Lung microvascular endothelial cell (primary cell): ENCODE results near the gene TSPAN16. TPM values are rescaled to one million over a fixed set of nuclear protein-coding genes. Genes with fewer than 3 reads are reported as not detected.
A peak's percentile ranks its signal among the peaks of the same experiment; 100 is the strongest.
"Not testable (repeated sequence)": the region's sequence is repeated elsewhere in the genome, so short reads cannot be mapped to it uniquely, and the experiment has no call there.

Source experiments
- DNase-seq, 2 donors: peaks; one replicate each; pipeline versions ENCODE4 v3.0.0 to v3.0.0-alpha.2; 2010; ENCODE audit warnings: low read depth in 2 of 2
- total RNA-seq: library from RNA; depleted of rRNA; stranded (reverse); fragments of >200 nt; gene quantifications from 2 replicates; pipeline ENCODE4 v1.2.1, GENCODE V29; 2014

TSPAN16 gene
- total RNA-seq, 1 donor from 2014 or later, result not detected

DNA sequence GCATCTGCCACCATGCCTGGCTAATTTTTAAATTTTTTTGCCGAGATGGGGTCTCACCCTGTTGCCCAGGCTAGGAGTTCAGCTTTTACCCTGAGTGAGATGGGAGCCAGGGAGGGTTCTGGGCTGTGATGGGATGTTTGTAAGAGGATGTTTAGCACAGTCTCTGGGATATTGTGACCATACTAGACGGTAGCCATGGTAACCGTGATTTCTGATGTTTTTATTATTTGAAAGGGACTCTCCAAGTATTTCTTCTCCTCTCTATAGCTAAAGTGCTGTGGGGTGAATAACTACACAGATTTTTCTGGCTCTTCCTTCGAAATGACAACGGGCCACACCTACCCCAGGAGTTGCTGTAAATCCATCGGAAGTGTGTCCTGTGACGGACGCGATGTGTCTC, 10.4 kb downstream of the TSPAN16 start:
- peak in 1 of 2 donors; percentile 24 for DNase-seq

DNA sequence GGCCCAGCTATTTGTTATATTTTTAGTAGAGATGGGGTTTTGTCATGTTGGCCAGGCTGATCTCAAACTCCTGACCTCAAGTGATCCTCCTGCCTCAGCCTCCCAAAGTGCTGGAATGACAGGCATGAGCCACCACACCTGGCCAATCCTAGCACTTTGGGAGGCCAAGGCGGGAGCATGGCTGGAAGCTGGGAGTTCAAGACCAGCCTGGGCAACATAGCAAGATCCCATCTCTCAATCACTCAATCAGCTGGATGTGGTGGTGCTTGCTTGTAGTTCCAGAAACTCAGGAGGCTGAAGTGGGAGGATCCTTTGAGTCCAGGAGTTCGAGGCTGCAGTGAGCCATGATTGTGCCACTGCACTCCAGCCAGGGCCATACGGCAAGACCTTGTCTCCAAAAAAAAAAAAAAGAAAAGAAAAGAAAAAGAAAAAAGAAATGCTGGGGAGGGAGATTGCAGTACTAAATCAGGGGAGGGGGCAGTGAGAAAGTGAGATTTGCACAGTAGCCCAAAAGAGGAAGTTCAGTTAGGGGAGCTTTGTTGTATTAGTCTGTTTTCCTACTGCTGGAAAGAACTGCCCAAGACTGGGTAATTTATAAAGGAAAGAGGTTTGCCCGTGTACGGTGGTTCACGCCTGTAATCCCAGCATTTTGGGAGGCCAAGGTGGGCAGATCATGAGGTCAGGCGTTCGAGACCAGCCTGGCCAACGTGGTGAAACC, 24.5 kb downstream of the TSPAN16 start:
- DNase-seq, result not testable (repeated sequence)

DNA sequence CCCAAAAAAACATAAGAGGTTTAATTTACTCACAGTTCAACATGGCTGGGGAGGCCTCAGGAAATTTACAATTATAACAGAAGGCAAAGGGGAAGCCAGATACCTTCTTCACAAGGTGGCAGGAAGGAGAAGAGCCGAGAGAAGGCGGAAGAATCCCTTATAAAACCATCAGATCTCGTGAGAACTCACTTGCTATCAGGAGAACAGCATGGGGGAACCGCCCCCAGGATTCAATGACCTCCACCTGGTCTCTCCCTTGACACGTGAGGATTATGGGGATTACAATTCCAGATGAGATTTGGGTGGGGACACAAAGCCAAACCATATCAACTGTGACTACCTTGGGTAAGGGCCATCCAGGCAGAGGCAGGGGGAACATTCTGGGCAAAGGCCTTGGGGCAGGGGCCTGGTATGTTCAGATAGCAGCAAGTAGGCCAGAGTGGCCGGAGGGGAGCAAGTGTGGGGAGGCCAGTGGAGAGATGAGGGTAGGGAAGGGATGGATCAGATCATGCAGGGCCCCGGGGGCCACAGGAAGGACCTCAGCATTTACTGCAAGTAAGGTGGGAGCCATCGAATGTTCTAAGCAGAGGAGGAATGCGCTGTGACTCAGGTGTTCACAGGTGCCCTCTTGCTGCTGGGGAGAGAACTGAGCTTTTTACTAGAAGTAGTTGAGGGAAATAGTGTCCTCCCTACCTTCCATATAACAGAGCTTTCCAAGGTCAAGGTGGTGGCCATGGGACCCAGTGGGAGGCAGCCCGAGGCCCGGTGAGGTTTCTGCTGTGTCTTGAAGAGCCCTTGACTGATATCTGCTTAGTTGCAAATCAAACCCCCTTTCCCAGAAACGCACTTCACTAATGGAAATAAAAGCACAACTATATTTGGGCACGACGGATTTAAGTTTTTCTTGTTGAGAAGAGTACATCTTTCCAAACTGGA, 25.5 kb downstream of the TSPAN16 start:
- DNase-seq, result no peak

DNA sequence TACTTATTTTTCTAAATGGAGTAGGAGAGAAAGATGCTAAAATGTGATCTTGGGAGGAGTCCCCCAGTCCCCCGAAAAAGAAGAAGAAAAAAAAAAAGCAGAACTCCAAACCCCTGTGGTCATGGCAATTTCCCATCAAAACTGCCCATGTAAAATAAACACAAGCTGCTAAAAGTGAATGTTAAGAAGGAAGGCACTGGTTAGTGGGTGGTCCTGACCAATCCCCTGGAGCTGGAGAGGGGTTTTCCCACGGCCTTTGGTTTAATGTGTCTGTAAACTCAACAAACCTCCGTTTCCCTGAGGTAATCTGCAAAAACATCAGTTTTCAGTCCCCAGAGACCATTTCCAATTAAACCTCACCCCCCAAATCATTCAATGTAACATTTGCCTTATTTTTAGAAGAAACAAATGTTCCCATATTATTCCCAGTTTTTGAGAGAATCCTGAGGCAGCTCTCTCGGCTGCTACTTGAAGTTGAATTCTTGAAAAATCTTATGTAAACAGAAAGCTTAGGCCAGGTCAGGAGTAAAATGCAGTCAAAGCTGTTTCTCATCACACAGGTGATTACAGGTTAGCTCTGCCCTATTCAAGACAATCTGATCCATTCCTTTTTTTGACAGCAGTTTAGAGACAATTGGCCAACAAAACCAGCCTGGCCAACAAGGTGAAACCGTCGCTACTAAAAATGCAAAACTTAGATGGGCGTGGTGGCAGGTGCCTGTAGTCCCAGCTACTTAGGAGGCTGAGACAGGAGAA, 26.5 kb downstream of the TSPAN16 start:
- DNase-seq, result no peak

DNA sequence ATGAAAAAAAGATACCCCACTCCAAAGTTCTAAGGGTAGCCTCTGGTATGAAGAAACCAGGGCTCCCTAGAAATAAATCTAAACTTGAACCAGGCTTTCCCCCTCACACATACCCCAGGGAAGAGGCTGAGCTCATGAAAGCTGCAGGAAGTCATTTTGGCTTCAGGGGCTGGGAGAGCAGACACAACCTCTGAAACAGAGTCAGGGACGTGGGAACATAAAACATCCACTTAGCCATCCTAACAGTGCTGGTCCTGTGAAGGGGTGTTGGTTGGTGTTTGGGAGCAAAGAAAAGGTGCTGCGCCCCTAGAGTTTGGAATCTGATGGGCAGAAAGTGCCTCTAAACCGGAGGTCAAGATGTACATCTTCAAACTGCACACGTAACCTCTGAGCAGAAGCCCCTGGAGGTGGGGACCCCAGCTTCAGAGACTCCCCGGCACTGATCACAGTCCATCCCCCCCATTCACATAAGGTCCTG, 27.7 kb downstream of the TSPAN16 start:
- no peak for DNase-seq

DNA sequence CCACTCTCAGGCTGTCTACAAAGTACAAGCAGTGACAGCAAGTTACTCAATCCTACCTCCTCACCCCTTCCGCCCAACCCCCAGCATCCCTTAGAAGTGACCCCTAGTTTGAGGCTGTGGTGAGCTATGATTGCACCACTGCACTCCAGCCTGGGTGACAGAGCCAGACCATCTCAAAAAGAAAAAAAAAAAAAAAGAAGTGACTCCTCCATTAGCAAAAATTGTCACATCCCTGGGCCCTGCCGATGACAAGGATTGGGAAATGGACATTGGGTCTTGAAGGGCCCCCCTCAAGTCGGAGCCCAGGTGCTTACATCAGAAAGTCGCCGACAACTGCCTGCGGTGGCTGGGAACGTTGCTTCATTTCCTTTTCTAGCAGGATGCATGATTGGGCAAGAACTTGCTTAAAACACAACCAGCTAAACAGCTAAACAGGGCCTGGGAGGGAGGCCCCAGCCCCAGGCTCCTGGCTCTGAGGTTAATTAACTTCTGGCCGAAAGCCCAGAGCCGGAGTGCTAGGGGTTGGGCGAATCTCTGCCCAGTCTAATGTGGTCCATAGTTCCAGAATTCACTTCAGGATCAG, 28.2 kb downstream of the TSPAN16 start:
- DNase-seq, result peak; percentile 78 to 90

DNA sequence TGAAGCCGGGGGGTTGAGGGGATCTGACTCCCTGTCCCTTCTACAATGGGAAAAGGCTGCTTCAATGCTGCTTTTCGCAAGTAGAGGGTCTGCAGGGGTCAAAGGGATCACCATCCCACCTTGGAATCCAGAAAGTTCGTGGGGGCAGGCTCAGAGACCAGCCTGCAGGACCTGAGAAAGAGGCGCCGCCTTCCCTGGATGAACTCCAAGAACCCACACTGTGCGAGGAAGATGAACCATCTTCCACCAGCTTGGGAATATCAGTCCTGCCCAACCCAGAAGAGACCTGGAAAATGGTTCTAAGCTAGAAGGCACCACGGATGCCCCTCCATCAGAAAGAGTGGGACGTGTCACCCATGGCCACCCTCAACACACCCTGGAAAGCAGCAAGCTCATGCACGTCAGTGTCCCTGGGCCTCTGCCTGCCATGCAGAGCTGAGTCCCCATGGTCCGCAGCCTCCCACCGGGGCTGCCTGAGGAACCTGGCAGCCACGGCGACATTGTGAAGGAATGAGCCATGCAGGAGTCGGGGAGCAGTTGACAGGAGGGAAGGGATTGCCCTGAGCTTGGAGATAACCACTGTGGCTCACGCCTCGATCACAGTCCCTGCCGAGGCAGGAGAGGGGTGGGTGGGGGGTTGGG, 28.9 kb downstream of the TSPAN16 start:
- DNase-seq, result no peak

DNA sequence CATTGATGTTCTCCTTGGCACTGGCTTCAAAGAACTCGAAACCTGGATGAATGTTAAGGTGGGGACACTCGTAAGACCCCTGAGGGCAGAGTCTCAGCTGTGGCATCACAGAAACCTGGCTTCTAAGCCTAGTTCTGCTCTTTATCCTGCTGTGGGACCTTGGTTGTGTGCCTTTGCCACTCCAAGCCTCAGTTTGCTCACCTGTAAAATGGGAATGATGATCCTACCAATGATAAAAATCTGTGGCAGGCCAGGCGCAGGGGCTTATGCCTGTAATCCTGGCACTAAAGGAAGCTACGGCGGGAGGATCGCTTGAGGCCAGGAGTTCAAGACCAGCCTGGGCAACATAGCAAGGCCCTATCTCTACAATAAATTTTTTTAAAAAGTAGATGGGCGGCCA, 29.6 kb downstream of the TSPAN16 start:
- no peak for DNase-seq

DNA sequence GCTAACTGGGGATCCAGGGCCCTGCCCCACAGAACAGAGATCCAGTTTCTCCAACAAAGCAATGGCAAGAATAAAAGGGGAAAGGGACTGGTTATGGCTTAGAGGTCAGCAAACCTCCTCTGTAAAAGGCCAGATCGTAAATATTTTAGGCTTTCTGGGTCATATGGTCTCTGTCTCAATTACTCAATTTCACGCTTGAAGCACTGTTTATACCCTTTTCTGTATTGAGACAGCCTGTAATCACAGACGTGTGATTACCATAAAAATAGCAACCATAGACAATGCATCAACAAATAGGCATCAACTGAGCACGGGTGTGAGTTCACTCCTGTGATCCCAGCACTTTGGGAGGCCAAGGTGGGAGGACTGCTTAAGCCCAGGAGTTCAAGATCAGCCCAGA, 34.2 kb downstream of the TSPAN16 start:
- DNase-seq, result no peak

DNA sequence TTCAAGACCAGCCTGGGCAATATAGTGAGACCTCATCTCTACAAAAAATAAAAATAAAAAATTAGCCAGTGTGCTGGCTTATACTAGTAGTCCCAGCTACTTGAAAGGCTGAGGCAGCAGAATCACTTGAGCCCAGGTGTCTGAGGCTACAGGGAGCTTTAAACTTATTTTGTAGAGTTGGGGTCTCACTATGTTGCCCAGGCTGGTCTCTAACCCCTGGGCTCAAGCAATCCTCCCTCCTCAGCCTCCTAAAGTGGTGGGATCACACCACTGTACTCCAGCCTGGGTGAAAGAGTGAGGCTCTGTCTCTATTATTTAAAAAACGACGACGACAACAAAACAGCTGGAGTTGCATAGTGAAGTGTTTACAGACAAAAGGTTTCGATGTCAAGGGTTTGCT, 35.5 kb downstream of the TSPAN16 start:
- no peak for DNase-seq

DNA sequence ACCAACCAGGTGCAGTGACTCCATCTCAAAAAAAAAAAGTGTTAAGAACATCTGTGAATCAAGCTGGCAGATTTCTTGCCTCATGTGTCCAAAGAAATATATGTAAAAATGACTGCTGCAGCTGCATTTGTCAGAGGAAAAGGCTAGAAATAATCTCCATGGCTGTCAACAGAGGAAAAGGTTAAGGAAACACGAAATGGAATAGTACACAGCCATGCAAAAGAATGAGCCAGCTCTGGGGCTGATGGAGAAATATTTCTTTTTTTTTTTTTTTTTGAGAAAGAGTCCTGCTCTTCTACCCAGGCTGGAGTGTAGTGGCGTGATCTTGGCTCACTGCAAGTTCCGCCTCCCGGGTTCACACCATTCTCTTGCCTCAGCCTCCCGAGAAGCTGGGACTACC, 36.9 kb downstream of the TSPAN16 start:
- DNase-seq, result no peak

DNA sequence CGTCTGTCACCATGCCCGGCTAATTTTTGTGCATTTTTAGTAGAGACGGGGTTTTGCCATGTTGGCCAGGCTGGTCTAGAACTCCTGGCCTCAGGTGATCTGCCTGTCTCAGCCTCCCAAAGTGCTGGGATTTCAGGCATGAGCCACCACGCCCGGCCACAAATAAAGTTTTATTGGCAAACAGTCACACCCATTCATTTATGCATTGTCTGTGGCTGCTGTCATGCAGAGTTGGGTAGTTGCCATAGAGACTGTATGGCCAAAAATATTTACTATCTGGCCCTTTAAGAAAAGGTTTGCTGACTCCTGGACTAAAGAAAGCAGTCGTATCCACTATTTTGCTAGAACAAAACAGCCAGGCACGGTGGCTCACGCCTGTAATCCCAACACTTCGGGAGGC, 37.9 kb downstream of the TSPAN16 start:
- DNase-seq, result peak; percentile 28

DNA sequence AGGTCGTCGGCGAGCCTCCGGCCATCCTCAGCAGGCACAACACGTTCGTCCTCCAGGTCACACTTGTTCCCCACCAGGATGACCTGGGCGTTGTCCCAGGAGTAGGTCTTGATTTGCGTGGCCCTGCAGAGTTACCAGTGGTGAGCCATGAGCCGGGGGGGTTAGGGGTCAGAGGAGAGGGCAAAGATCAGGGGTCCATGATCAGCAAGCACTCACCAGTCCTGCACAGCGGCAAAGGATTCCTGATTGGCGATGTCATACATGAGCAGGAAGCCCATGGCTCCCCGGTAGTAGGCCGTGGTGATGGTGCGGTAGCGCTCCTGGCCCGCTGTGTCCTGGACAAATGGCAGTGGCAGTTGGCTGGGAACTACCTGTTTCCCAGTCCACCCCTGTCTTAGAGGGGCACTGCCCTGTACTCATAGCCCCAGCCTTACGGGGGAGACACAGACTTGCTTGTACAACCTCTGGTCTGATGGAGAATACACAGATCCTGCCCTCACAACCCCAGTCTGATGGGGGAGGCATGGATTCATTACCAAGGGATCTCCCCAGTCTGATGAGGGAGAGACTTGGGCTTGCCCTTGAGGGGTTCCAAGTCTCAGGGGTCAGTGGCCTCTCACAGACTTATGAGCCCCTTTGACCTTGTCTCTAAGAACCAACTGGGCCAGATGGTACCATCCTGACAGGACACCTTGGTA, 39.6 kb downstream of the TSPAN16 start:
- no peak for DNase-seq

DNA sequence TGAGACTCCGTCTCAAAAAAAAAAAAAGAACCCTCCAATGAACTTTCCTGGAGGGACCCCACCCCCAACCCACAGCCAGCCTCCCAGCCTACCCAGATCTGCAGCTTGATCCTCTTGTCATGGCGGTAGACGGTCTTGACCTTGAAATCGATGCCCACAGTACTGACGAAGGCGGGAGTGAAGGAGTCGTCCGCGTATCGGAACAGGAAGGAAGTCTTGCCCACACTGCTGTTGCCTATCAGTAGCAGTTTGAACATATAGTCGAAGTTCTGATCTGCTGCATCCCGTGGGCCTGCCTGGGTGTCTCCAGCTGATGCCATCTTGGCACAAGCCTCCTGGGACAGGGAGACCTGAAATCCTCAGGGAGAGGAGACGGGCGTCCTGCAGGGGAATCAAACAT, 41.1 kb downstream of the TSPAN16 start:
- DNase-seq, result no peak

DNA sequence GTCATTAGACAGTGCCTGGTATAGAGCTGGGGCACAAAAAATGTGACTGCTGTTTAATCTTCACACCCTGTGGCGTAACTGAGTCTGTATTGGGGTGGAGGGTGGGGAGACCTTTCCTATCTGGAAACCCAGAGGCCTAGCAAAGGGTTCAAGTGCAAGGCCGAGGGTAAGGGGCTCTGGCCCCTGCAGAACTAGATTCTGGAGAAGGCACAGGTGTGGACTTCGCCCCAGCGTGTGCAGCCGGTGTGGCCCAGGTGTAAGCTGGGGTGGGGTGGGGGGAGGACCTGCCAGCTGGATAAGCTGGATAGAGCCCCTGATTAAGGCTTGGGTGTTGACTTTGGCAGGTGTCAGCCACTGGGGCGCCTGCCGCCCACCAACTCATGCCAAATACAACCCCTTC, 42.2 kb downstream of the TSPAN16 start:
- DNase-seq, result no peak

DNA sequence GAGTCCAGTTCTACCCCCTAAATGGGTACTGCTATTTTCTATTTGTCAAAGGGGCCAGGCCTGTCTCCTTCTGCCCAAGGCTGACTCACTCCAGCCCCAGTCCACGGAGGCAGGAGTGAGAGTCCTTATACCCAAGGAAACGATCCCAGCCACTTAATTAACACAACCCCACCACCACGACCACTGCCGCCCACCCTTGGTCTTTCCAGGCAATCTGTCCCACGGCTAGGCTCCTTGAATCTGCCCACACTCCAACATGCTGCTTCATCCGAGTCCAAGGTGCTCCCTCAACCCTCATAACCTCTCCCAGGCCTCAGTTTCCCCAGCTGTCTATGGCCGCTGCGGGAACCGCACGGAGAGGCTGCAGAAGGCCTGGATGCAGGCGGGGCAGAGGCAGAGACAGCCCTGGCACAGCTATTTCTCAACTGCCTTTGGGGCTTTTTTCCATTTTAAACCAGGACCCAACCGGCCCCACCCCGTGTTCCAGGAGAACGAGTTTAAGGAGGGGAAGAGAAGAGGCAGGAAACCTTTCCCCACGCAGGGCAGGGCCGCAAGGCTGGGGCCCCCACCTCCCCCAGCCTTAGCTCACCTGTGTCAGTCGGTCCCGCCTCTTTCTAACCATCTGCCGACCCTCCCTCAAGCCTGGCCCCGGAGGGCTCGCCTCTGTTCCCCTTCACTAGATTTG, 42.8 kb downstream of the TSPAN16 start:
- no peak for DNase-seq

DNA sequence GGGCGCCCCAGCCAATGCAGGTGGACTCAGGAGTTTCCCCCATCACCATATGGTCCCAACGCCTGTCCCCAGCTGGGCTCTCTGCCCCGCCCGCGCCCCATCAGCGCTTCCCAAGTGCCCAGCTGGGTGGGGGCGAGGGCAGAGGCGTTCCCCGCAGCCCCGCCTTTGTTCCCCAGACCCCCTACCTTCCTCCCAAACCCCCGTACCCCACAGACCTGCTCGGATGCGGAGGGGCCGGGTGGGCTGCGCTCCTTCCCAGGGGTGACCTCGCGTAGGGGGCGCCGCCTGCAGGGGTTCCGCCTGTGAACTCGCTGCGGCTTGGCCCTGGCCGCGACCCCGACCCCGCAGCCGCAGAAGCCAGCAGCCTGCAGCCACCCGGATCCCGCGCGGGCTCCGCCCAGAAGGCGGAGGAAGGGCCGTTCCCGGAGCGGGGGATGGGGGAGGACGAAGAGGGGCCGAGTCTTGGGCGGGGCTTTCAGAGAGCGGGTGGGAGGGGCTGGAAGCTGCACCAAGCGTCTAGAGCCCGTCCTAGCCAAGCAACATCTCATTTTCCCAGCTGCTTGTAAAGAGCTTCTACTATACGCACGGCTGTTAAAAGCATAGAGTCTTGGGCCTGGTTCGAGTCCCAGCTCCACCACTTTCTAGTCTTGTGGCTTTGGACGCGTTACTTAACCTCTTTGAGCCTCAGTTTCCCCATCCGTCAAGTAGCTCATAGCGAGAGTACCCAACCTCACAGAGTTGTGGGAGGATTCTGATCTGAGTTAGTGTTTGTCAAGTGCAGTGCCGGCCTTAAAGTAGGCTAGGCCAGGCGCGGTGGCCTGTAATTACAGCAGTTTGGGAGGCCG, 43.5 kb downstream of the TSPAN16 start, which contains the start of gene RAB3D:
RAB3D (minus strand) TSS at position 404 of the 845 bp plus-strand sequence. CDS start 2,258 bp downstream, outside the sequence.
- peak; percentile 83 to 84 for DNase-seq

DNA sequence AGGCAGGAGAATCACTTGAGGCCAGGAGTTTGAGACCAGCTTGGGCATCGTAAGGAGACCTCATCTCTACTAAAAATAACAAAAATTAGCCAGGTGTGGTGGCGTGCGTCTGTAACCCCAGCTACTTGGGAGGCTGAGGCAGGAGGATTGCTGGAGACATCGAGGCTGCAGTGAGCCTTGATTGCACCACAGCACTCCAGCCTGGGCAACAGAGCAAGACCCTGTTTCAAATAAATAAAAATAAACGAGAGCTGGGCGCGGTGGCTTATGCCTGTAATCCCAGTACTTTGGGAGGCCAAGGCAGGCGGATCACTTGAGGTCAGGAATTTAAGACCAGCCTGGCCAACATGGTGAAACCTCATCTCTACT, 44.1 kb downstream of the TSPAN16 start:
- DNase-seq, result not testable (repeated sequence)

DNA sequence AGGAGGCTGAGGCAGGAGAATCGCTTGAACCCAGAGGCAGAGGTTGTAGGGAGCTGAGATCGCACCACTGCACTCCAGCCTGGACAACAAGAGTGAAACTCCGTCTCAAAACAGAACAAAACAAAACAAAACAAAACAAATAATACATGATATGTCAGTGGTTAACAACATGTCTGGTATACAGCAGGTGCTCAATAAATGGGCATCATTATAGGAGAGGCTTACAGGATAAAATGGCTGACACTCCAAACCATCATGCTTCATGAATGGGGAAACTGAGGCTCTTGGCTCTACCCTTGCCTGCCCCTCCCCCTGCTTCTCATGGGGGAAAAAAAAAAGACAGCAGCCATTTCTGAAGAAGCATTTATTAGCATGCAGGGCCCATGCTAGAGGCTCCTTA, 46.5 kb downstream of the TSPAN16 start:
- no peak for DNase-seq
